HCT116 (cell line): ENCODE measurements around the gene WDR48. TPM values are rescaled to one million over a fixed set of nuclear protein-coding genes. Genes with fewer than 3 reads are reported as not detected.
A peak's percentile ranks its signal among the peaks of the same experiment; 100 is the strongest.

Source experiments
- ATAC-seq: fragments of 200-7000 bp; cut with Tn5 transposase; 2 replicates; pipeline ENCODE4 v1.9.1; 2020; ENCODE audit warnings: mild to moderate bottlenecking, moderate library complexity
- BruUV-seq: library from RNA; stranded (reverse); fragments of 400-500 nt; replicated peaks from 2 replicates; lab custom pipeline; 2021; lab: Mats Ljungman, UMichigan
- CTCF ChIA-PET: fragments of 300-600 bp; sonication (Branson Sonifier 250); formaldehyde crosslinking; loops from one replicate; lab custom pipeline; 2021; ENCODE audit warnings: antibody characterized with exemption; lab: Charles Lee
- POLR2A ChIA-PET: fragments of 300-600, 350-600 bp; sonication (Branson Sonifier 250); formaldehyde crosslinking; loops from one replicate; lab custom pipeline; 2021; ENCODE audit warnings: antibody characterized with exemption; lab: Charles Lee
- RAD21 ChIA-PET, 2 experiments: fragments of 300-600 bp; sonication (Branson Sonifier 250); formaldehyde crosslinking; loops; one replicate each; lab custom pipeline; 2023; ENCODE audit warnings: low total read pairs in 2 of 2; ENCODE audit not compliant: uncharacterized antibody in 2 of 2, unreplicated experiment in 2 of 2, low non-redundant PET in 1 of 2; lab: Charles Lee
- DNase-seq: peaks from one replicate; pipeline ENCODE4 v3.0.0-alpha.2; 2010; ENCODE audit warnings: low read depth, low spot score
- H2AFZ ChIP-seq: fragments of 200-600 bp; shearing (Covaris generic), sonication (generic); 2 replicates; pipeline ENCODE4 v1.6.1; 2017; ENCODE audit warnings: low read depth, mixed run types, mixed read lengths, antibody characterized with exemption, low read length; ENCODE audit not compliant: poor library complexity, severe bottlenecking
- H3K27ac ChIP-seq: 2 replicates; pipeline ENCODE4 v1.5.1; 2012; ENCODE audit warnings: low read depth, low read length
- H3K27me3 ChIP-seq: fragments of 200-600 bp; sonication (generic); 2 replicates; pipeline ENCODE4 v1.6.1; 2016; ENCODE audit warnings: mixed run types, low read length, mixed read lengths; ENCODE audit not compliant: insufficient read depth
- H3K36me3 ChIP-seq, 2 experiments: fragments of 200-500 bp in 1 of 2; fragments of 200-600 bp in 1 of 2; sonication (Bioruptor generic) in 1 of 2; sonication (generic) in 1 of 2; 2 replicates each; pipeline versions ENCODE4 v1.5.1 to v1.6.1; 2014 to 2016; ENCODE audit warnings: low read length in 2 of 2, inconsistent platforms in 1 of 2, mixed read lengths in 1 of 2, mixed run types in 1 of 2; ENCODE audit not compliant: insufficient read depth in 2 of 2, control insufficient read depth in 1 of 2
- H3K4me1 ChIP-seq, 2 experiments: fragments of 200-600 bp in 1 of 2; sonication (generic) in 1 of 2; 2 replicates each; pipeline versions ENCODE4 v1.5.1 to v1.6.1; 2012 to 2017; ENCODE audit warnings: low read length in 2 of 2, inconsistent platforms in 1 of 2, mild to moderate bottlenecking in 1 of 2, mixed read lengths in 1 of 2, mixed run types in 1 of 2, moderate library complexity in 1 of 2; ENCODE audit not compliant: insufficient read depth in 2 of 2, control insufficient read depth in 1 of 2
- H3K4me2 ChIP-seq: fragments of 200-600 bp; sonication (generic); 2 replicates; pipeline ENCODE4 v1.6.1; 2017; ENCODE audit warnings: mixed run types, low read length, mixed read lengths
- H3K4me3 ChIP-seq, 2 experiments: fragments of 200-600 bp in 1 of 2; sonication (generic) in 1 of 2; replicated peaks in 1 of 2; 2 replicates each; pipeline ENCODE4 v1.5.1; 2011 to 2016; ENCODE audit warnings: low read length in 2 of 2, control low read depth in 1 of 2, low read depth in 1 of 2, mild to moderate bottlenecking in 1 of 2, mixed read lengths in 1 of 2, mixed run types in 1 of 2
- H3K79me2 ChIP-seq: fragments of 200-600 bp; sonication (generic); 2 replicates; pipeline ENCODE4 v1.6.1; 2017; ENCODE audit warnings: mild to moderate bottlenecking, mixed run types, low read length, moderate library complexity, mixed read lengths; ENCODE audit not compliant: insufficient read depth
- H3K9ac ChIP-seq: fragments of 200-600 bp; sonication (generic); 2 replicates; pipeline ENCODE4 v1.6.1; 2016; ENCODE audit warnings: low read length, mixed read lengths
- H3K9me2 ChIP-seq: fragments of 200-600 bp; sonication (generic), shearing (Covaris generic); 2 replicates; pipeline ENCODE4 v1.6.1; 2017; ENCODE audit warnings: mixed run types, mild to moderate bottlenecking, moderate library complexity; ENCODE audit not compliant: insufficient read depth
- H3K9me3 ChIP-seq, 2 experiments: fragments of 200-500 bp in 1 of 2; fragments of 200-600 bp in 1 of 2; sonication (Bioruptor generic) in 1 of 2; sonication (generic) in 1 of 2; 2 replicates each; pipeline ENCODE4 v1.6.1; 2014 to 2017; ENCODE audit warnings: low read length in 2 of 2, mixed read lengths in 2 of 2, inconsistent platforms in 1 of 2, low read depth in 1 of 2, mild to moderate bottlenecking in 1 of 2, mixed run types in 1 of 2, moderate library complexity in 1 of 2; ENCODE audit not compliant: control insufficient read depth in 1 of 2, insufficient read depth in 1 of 2
- H4K20me1 ChIP-seq: fragments of 200-600 bp; sonication (generic), shearing (Covaris generic); 2 replicates; pipeline ENCODE4 v1.6.1; 2017; ENCODE audit warnings: mixed run types, mild to moderate bottlenecking, moderate library complexity; ENCODE audit not compliant: insufficient read depth
- CBX3 ChIP-seq: IDR thresholded peaks from 2 replicates; pipeline ENCODE4 v1.6.1; 2012; ENCODE audit warnings: low read depth
- CEBPB ChIP-seq: IDR thresholded peaks from 2 replicates; pipeline ENCODE4 v1.6.1; 2012; ENCODE audit warnings: low read depth
- EGR1 ChIP-seq: IDR thresholded peaks from 2 replicates; pipeline ENCODE4 v1.6.1; 2012; ENCODE audit warnings: low read depth
- ELF1 ChIP-seq: IDR thresholded peaks from 2 replicates; pipeline ENCODE4 v1.6.1; 2012; ENCODE audit warnings: low read depth, borderline replicate concordance
- EZH2 ChIP-seq: fragments of 200-600 bp; sonication (generic); IDR thresholded peaks from 2 replicates; pipeline ENCODE4 v1.6.1; 2017; ENCODE audit warnings: antibody characterized with exemption, mixed run types
- FOSL1 ChIP-seq: IDR thresholded peaks from 2 replicates; pipeline ENCODE4 v1.6.1; 2012; ENCODE audit warnings: low read depth
- POLR2AphosphoS5 ChIP-seq: IDR thresholded peaks from 2 replicates; pipeline ENCODE4 v1.6.1; 2011; ENCODE audit warnings: mild to moderate bottlenecking, low read depth, low read length, moderate library complexity
- RAD21 ChIP-seq: IDR thresholded peaks from 2 replicates; pipeline ENCODE4 v1.6.1; 2012; ENCODE audit warnings: low read depth, mild to moderate bottlenecking
- SIN3A ChIP-seq: IDR thresholded peaks from 2 replicates; pipeline ENCODE4 v1.6.1; 2012; ENCODE audit warnings: low read depth
- SP1 ChIP-seq: IDR thresholded peaks from 2 replicates; pipeline ENCODE4 v1.6.1; 2012; ENCODE audit warnings: low read depth
- SRF ChIP-seq: IDR thresholded peaks from 2 replicates; pipeline ENCODE4 v1.6.1; 2012; ENCODE audit warnings: low read depth
- TCF7L2 ChIP-seq: IDR thresholded peaks from 2 replicates; pipeline ENCODE4 v1.7.0; 2011; ENCODE audit warnings: borderline replicate concordance, inconsistent platforms; ENCODE audit not compliant: insufficient read depth, insufficient read length; ENCODE audit errors: extremely low read depth
- YY1 ChIP-seq: IDR thresholded peaks from 2 replicates; pipeline ENCODE4 v1.6.1; 2011; ENCODE audit warnings: low read length, low read depth, moderate library complexity, mild to moderate bottlenecking; ENCODE audit not compliant: insufficient replicate concordance; ENCODE audit errors: extremely low read depth
- ZFX ChIP-seq: fragments of 450-650 bp; IDR thresholded peaks from 2 replicates; pipeline ENCODE4 v1.6.1; 2017
- ZNF274 ChIP-seq: fragments of 200-500 bp; sonication (Bioruptor generic); IDR thresholded peaks from 2 replicates; pipeline ENCODE4 v1.6.1; 2014; ENCODE audit warnings: mild to moderate bottlenecking, low read depth, low read length, inconsistent platforms
- intact Hi-C: fragments of 100-400 bp; cut with micrococcal nuclease; formaldehyde crosslinking; loops from 2 replicates; pipeline ENCODE4 v1.10.0; 2022
- total RNA-seq: library from RNA; stranded (reverse); gene quantifications from one replicate; pipeline ENCODE4 v1.2.1, GENCODE V29; 2021; ENCODE audit not compliant: unreplicated experiment
- TF ChIP-seq, protein P1 (sequence below): IDR thresholded peaks from 2 replicates; pipeline ENCODE4 v1.6.1; 2012
- TF ChIP-seq, protein P2 (sequence below): IDR thresholded peaks from 2 replicates; pipeline ENCODE4 v1.6.1; 2011; ENCODE audit warnings: mild to moderate bottlenecking, low read length, moderate library complexity; ENCODE audit not compliant: insufficient replicate concordance; ENCODE audit errors: extremely low read depth

Gene WDR48
- total RNA-seq, 1 experiment from 2014 or later: 35.6 TPM

DNA sequence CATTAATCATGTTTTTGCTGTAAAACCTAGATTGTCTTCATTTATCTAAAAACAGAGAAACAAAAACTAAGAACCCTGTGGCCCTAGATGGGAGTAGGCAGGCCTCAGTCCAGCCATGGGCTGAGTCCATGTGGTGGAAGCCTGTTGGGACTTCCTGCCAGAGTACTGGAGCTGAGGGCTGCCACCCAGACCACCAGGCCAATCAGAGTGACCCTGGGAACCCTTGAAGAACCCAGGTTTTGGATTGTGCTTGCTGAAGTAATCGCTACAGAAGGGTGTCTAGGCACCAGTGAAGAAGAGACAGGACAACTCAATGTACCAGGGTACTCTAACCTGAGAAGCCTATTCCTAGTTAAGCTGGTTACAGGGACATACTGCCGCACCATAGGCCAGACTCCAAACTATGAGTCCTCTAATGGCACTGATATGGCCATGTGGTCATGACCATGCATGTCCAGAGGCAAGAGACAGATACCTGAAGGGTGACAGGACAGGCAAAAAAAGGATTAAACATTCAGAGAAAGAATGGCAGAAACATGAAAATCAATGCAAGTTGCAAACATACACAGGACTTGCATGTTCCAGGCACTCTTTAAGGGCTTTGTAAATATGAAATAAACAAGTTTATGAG, 88.6 kb downstream of the WDR48 start:
- Histone ChIP-seq H3K4me3 (no peak overlapping the region), H3K9me2 (no peaks in the 10 kb centered on the region), H3K36me3 (peaks cover 18 to 30% of the 10 kb centered on the region in 2 experiments), H3K4me2 (peak overlapping the region; percentile 77), H3K4me1 (peaks cover 34 to 37% of the 10 kb centered on the region in 2 experiments), H4K20me1 (no peaks in the 10 kb centered on the region), H3K27me3 (no peaks in the 10 kb centered on the region), H3K27ac (peak overlapping the region; percentile 58), H3K9ac (peak overlapping the region; percentile 38; the same call in 1 of the 2 replicates), H3K79me2 (peaks cover 8% of the 10 kb centered on the region), H2AFZ (no peak overlapping the region), H3K9me3 (no peaks in the 10 kb centered on the region)
- CTCF ChIA-PET: no interaction called here
- BruUV-seq: no TSS peak
- ATAC-seq: peak; percentile 36; the same call in 1 of the 2 replicates
- intact Hi-C loops: no loop called here
- no peak for DNase-seq
- POLR2A ChIA-PET: no interaction called here
- RAD21 ChIA-PET: interaction anchor here in 1 of 2 experiments (1.2 kb wide), 1 partner anchor 14 kb away, joined by 3 read pairs; no protein-coding TSS in a partner anchor
- TF ChIP-seq SRF (no peak), EZH2 (no peak), SIN3A (no peak), RAD21 (no peak), CBX3 (no peak), TCF7L2 (no peak), YY1 (no peak), ZFX (no peak), CEBPB (no peak), ELF1 (no peak), POLR2AphosphoS5 (no peak), SP1 (no peak), EGR1 (no peak), ZNF274 (no peak), FOSL1 (no peak)
- TF ChIP-seq, protein P1, sequence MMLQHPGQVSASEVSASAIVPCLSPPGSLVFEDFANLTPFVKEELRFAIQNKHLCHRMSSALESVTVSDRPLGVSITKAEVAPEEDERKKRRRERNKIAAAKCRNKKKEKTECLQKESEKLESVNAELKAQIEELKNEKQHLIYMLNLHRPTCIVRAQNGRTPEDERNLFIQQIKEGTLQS: no peak
- TF ChIP-seq, protein P2, sequence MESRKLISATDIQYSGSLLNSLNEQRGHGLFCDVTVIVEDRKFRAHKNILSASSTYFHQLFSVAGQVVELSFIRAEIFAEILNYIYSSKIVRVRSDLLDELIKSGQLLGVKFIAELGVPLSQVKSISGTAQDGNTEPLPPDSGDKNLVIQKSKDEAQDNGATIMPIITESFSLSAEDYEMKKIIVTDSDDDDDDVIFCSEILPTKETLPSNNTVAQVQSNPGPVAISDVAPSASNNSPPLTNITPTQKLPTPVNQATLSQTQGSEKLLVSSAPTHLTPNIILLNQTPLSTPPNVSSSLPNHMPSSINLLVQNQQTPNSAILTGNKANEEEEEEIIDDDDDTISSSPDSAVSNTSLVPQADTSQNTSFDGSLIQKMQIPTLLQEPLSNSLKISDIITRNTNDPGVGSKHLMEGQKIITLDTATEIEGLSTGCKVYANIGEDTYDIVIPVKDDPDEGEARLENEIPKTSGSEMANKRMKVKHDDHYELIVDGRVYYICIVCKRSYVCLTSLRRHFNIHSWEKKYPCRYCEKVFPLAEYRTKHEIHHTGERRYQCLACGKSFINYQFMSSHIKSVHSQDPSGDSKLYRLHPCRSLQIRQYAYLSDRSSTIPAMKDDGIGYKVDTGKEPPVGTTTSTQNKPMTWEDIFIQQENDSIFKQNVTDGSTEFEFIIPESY: no peak
